Colonic mucosa (tissue), 4 donors: ENCODE data around the gene ATXN10. TPM values are rescaled to one million over a fixed set of nuclear protein-coding genes. Genes with fewer than 3 reads are reported as not detected.

Experiments
- DNase-seq: peaks from one replicate; pipeline ENCODE4 v3.0.0-alpha.2; 2020
- H3K27ac ChIP-seq: fragments of 200-600 bp; one replicate; pipeline ENCODE4 v1.8.0; 2021
- H3K27me3 ChIP-seq: fragments of 200-600 bp; one replicate; pipeline ENCODE4 v1.8.0; 2021
- H3K36me3 ChIP-seq: fragments of 200-600 bp; one replicate; pipeline ENCODE4 v1.8.0; 2021
- H3K4me1 ChIP-seq: fragments of 200-600 bp; one replicate; pipeline ENCODE4 v1.8.0; 2021; ENCODE audit warnings: mild to moderate bottlenecking
- H3K4me3 ChIP-seq: fragments of 200-600 bp; one replicate; pipeline ENCODE4 v1.8.0; 2021
- H3K9ac ChIP-seq, 2 donors: one replicate each; pipeline ENCODE4 v1.7.0; 2013; ENCODE audit warnings: control low read depth in 2 of 2, low read depth in 2 of 2, low read length in 2 of 2
- H3K9me3 ChIP-seq: fragments of 200-600 bp; one replicate; pipeline ENCODE4 v1.8.0; 2021
- CTCF ChIP-seq: fragments of 200-600 bp; IDR thresholded peaks from one replicate; pipeline ENCODE4 v1.8.0; 2022; ENCODE audit warnings: antibody characterized with exemption, mild to moderate bottlenecking
- intact Hi-C: fragments of 100-400 bp; cut with DNase I; formaldehyde crosslinking; loops from one replicate; pipeline ENCODE4 v1.14.1; 2022
- total RNA-seq, 2 donors: library from RNA; stranded (reverse); fragmentation: NEBNext Ultra II Directional in 1 of 2; extraction: Animal tissue kit (Norgen Biotek cat#: 25700) in 1 of 2; gene quantifications; one replicate each; pipeline ENCODE4 v1.2.1, GENCODE V29; 2021
- donor health status: healthy.
- donor health status: DM: no; HTN: no; CAD: no.
- donor health status: DM: no; HTN: no; CAD: no.

Gene ATXN10
- total RNA-seq, 2 donors from 2014 or later: 90.5 to 94.9 TPM

GRCh38 chr22:45731798-45732495 lies 60.3 kb downstream of the ATXN10 start:
- TF ChIP-seq CTCF: no peak
- Histone ChIP-seq H3K27me3 (no peaks in the 10 kb centered on the region), H3K4me1 (no peaks in the 10 kb centered on the region), H3K36me3 (no peaks in the 10 kb centered on the region), H3K9me3 (no peaks in the 10 kb centered on the region), H3K27ac (no peak overlapping the region), H3K9ac (no peak overlapping the region), H3K4me3 (no peak overlapping the region)
- DNase-seq: no peak
- intact Hi-C loops: no loop called here

- Histone ChIP-seq H3K9me3 (no peaks in the 10 kb centered on the region), H3K4me3 (no peak overlapping the region), H3K27me3 (no peaks in the 10 kb centered on the region), H3K36me3 (peaks cover 6% of the 10 kb centered on the region), H3K27ac (no peak overlapping the region), H3K4me1 (no peaks in the 10 kb centered on the region), H3K9ac (no peak overlapping the region)
- intact Hi-C loops: no loop called here
- DNase-seq: no peak
- no peak for TF ChIP-seq CTCF
Observed at GRCh38 chr22:45735273-45735672, 63.6 kb downstream of the ATXN10 start.

- no peak for DNase-seq
- Histone ChIP-seq H3K9ac (no peak overlapping the region), H3K27me3 (no peaks in the 10 kb centered on the region), H3K4me1 (no peaks in the 10 kb centered on the region), H3K9me3 (no peaks in the 10 kb centered on the region), H3K27ac (no peak overlapping the region), H3K36me3 (peaks cover 7% of the 10 kb centered on the region), H3K4me3 (no peak overlapping the region)
- TF ChIP-seq CTCF: no peak
- intact Hi-C loops: no loop called here
Observed at GRCh38 chr22:45738206-45738605, 66.6 kb downstream of the ATXN10 start.

GRCh38 chr22:45740236-45740635 lies 68.6 kb downstream of the ATXN10 start:
- no peak overlapping the region for H3K27ac ChIP-seq
- no peak for TF ChIP-seq CTCF
- DNase-seq: no peak
- H3K9ac ChIP-seq: no peak overlapping the region
- H3K4me3 ChIP-seq: no peak overlapping the region
- no peaks in the 10 kb centered on the region for H3K27me3 ChIP-seq
- no peaks in the 10 kb centered on the region for H3K9me3 ChIP-seq
- H3K4me1 ChIP-seq: no peaks in the 10 kb centered on the region
- intact Hi-C loops: no loop called here
- peaks cover 7% of the 10 kb centered on the region for H3K36me3 ChIP-seq

- DNase-seq: no peak
- intact Hi-C loops: no loop called here
- no peaks in the 10 kb centered on the region for H3K9me3 ChIP-seq
- H3K27me3 ChIP-seq: no peaks in the 10 kb centered on the region
- TF ChIP-seq CTCF: no peak
- no peak overlapping the region for H3K4me3 ChIP-seq
- H3K36me3 ChIP-seq: peaks cover 7% of the 10 kb centered on the region
- no peak overlapping the region for H3K27ac ChIP-seq
- H3K4me1 ChIP-seq: no peaks in the 10 kb centered on the region
- H3K9ac ChIP-seq: no peak overlapping the region
Observed at GRCh38 chr22:45742866-45743450, 71.3 kb downstream of the ATXN10 start.
